Fibroblast of skin of back (primary cell): Measurements from ENCODE around the gene CDC25A.

Experiments used
- DNase-seq: peaks from one replicate; pipeline ENCODE4 v3.0.0-alpha.2; 2013

Gene CDC25A

DNA sequence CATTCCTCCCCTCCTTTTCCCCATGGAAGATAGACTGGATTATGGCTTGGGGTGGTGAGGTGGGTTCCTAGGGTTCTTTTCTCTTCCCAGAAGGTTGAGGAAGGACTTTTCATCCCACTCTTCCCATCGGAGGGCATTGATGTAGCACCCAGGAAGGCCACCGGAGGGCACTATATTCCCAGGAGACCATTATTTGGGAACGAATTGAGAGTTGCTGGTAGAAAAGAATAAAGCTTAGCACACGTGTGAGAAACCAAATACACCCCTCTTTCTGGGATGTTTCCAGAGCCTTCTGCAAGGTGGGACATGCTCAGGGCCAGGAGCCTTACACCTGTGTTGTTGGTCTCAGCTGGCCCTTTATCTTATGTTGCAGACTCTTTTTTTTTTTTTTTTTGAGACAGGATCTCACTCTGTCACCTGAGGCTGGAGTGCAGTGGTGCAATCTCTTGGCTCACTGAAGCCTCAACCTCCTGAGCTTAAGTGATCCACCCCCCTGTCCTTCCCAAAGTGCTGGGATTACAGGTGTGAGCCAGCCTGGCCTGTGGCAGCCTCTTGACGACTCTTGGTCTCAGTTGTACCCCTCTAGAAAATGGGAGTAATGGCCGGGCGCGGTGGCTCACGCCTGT, 6.3 kb upstream of the CDC25A start:
- DNase-seq, result peak; percentile 67

DNA sequence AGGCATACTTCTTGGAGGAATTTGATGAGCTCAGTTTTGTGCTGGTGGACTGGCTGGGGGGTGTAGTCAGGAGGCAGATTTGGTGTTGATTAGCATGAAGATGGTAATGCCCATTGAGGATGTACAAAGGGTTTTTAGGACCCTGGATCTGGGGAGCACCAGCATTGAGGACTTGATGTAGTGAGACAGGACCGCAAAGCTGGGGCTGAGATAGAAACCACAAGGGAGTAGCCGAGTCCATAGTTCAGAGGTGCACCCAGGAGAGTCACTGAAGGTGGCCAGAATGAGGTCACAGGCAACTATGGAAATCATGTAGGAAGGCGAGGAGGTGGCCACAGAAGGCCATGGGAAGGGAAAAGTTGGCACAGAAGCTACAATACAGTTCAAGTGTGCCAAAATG, 2.7 kb upstream of the CDC25A start:
- no peak for DNase-seq

GRCh38 chr3:48189321-48189720, 1.1 kb upstream of the CDC25A start:
- no peak for DNase-seq

- DNase-seq, result no peak
These were observed 495 bp downstream of the CDC25A start for GRCh38 chr3:48187579-48188265.

DNA sequence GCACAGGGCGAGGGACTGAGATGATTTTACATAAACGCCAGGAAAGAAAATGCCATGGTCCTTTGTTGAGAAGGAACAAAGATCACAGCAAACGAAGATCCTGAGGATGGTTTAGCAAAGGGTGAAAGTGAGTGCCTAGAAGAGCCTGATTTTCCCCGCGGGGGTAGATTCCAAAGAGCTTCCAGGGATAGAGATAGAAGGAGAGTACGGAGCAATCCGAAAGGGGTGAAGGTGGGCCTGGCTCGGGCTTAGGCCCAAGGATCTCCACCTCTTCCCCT, 977 bp downstream of the CDC25A start:
- peak; percentile 10 for DNase-seq

DNA sequence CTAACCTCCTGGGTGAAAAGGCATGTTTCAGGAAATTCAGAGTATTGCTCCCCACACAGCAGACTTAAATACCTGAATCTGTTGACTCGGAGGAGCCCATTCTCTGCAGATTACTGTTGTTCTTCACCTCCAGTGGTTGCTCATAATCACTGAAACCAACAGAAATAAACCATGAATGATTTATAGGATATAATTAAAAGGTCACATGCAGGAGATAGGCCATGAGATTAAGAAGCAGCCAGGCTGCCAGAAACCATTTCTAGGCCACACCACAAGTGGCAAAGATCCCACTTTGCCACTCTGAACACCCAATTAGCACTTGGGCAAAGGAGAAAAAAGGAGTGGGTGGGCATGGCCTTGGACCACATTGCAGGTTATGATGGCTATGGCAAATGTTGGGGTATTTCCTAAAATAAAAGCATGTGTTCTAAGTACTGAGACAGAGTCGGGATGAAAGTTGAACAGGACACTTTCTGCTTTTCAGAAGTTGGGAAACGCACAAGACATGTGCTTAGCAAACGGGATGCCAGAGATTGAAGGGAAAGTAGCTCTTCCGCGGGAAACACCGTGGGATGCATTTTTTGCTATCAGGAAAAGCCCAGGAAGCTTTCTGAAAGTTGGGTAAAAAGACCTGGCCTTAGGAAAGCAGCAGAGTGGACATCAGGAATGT, 1.5 kb downstream of the CDC25A start:
- DNase-seq, result peak; percentile 5

DNA sequence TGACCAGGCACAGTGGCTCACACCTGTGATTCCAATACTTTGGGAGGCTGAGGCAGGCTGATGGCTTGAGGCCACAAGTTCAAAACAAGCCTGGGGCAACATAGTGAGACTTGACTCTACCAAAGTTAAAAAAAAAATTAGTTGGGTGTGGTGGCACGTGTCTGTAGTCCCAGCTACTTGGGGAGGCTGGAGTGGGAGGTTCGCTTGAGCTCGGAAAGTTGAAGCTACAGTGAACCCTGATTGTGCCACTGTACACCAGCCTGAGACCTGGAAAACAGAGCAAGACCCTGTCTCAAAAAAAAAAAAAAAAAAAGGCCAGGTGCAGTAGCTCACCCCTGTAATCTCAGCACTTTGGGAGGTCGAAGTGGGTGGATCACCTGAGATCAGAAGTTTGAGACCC, 3.1 kb downstream of the CDC25A start:
- DNase-seq, result no peak

DNA sequence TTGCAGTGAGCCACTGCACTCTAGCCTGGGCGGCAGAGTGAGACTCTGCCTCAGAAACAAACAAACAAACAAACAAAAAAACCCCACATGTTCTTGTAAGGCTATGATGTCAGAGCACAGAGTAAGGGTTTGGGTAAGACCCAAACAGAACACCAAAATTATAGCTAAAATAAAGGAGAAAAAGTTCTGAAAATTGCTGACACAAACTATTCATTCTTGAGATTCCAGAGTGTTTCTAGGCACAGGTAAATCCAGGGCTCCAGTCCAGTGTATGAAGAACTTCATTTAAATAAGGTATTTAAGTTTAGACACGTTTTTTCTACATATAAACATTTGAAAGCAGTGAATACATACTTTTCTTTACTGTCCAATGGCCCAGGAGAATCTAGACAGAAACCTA, 3.9 kb downstream of the CDC25A start:
- no peak for DNase-seq

GRCh38 chr3:48180531-48181253, 7.5 kb downstream of the CDC25A start:
- DNase-seq, result no peak

- no peak for DNase-seq
These were observed 8.2 kb downstream of the CDC25A start for GRCh38 chr3:48180021-48180420.

GRCh38 chr3:48178072-48178471, 10.1 kb downstream of the CDC25A start:
- no peak for DNase-seq

- DNase-seq, result peak; percentile 63
These were observed 30.3 kb downstream of the CDC25A start for GRCh38 chr3:48157950-48158376.

GRCh38 chr3:48157202-48157840, 30.9 kb downstream of the CDC25A start:
- DNase-seq, result no peak

- DNase-seq, result no peak
These were observed 32.1 kb downstream of the CDC25A start for GRCh38 chr3:48156163-48156562.

DNA sequence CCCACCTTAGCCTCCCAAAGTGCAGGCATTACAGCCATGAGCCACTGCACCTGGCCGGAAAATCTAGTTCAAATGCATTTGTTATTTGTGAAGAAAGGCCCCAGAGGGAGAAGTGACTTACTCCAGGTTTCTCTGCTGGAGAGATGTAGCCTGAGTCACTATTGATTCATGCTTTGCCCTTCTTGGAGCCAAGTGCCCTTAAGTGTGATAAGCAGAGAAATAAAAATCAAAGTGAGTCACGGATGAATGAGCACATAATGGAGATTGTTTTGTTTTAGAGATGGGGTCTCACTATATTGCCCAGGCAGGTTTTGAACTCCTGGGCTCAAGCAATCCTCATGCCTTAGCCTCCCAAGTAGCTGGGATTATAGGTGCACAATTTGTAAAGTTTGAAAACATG, 33.1 kb downstream of the CDC25A start:
- peak; percentile 70 for DNase-seq

GRCh38 chr3:48151807-48152427, 36.3 kb downstream of the CDC25A start:
- DNase-seq, result no peak

GRCh38 chr3:48151058-48151806, 37.0 kb downstream of the CDC25A start:
- peak; percentile 80 for DNase-seq

GRCh38 chr3:48143992-48144391, 44.2 kb downstream of the CDC25A start:
- no peak for DNase-seq

DNA sequence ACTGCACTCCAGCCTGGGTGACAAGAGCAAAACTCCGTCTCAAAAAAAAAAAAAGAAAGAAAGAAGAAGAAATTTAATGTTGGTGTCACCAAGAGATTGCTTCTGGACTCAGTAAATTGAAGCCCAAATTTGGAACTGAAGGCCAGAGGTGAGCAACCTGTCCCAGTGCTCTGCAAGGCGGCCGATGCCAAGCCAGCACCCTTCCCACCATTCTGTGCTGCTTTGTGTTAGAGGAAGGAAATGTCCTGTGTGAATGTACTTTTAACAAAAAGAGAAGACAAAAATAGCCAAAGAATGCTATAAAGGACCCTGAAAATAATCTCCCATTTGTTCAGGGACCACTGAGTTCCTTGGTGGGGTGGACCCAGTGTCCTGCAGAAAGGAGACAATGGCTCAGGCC, 44.6 kb downstream of the CDC25A start:
- DNase-seq, result no peak

GRCh38 chr3:48142316-48142870, 45.8 kb downstream of the CDC25A start:
- no peak for DNase-seq

DNA sequence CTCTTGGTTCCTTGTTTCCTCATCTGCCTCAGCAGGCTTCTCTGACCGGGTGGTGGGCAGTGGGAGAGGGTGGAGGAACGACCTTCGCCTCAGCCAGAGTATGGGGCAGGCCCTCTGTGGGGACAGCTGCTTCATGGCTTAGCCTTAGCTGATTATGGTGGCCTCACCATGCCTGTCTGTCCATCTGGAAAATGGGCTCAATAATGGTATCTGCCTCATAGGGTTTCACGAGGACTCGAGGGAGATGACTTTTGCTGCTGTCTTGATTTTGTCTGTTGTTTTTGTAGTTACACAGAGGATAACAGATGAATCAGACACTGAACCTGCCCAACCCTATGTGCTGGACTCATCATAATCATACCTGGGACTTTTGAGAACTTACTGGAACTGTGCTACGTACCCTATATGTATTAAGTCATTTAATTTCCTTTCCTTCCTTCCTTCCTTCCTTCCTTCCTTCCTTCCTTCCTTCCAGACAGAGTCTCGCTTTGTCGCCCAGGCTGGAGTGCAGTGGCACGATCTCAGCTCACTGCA, 46.5 kb downstream of the CDC25A start:
- DNase-seq, result no peak
